DOHH2 (cell line): ENCODE results near the gene AKAP14.
A peak's percentile ranks its signal among the peaks of the same experiment; 100 is the strongest.
"Not testable (repeated sequence)": the region's sequence is repeated elsewhere in the genome, so short reads cannot be mapped to it uniquely, and the experiment has no call there.

ENCODE experiments used
- H3F3A ChIP-seq: fragments of 200-600 bp; sonication (generic), shearing (Covaris generic); 2 replicates; pipeline ENCODE4 v1.6.0; 2016; ENCODE audit warnings: antibody characterized with exemption, mild to moderate bottlenecking; ENCODE audit not compliant: control insufficient read depth, insufficient read depth
- H3K27ac ChIP-seq: fragments of 200-600 bp; sonication (generic); 2 replicates; pipeline ENCODE4 v1.5.1; 2014; ENCODE audit warnings: low read depth, mild to moderate bottlenecking, low read length, moderate library complexity
- H3K27me3 ChIP-seq: fragments of 200-600 bp; sonication (generic); 2 replicates; pipeline ENCODE4 v1.6.1; 2014; ENCODE audit warnings: mild to moderate bottlenecking, low read length, mixed read lengths; ENCODE audit not compliant: control insufficient read depth
- H3K36me3 ChIP-seq: fragments of 200-600 bp; sonication (generic); 2 replicates; pipeline ENCODE4 v1.6.1; 2014; ENCODE audit warnings: mild to moderate bottlenecking, low read length, moderate library complexity, mixed read lengths; ENCODE audit not compliant: control insufficient read depth
- H3K4me1 ChIP-seq: fragments of 200-600 bp; sonication (generic); 2 replicates; pipeline ENCODE4 v1.6.1; 2014; ENCODE audit warnings: mild to moderate bottlenecking, low read length, mixed read lengths; ENCODE audit not compliant: control insufficient read depth
- H3K4me2 ChIP-seq: fragments of 200-600 bp; sonication (generic); 2 replicates; pipeline ENCODE4 v1.6.0; 2014; ENCODE audit warnings: mild to moderate bottlenecking, low read length, moderate library complexity
- H3K4me3 ChIP-seq: fragments of 200-600 bp; sonication (generic); 2 replicates; pipeline ENCODE4 v1.5.1; 2014; ENCODE audit warnings: mild to moderate bottlenecking, low read length, mixed read lengths
- H3K79me2 ChIP-seq: fragments of 200-600 bp; sonication (generic); 2 replicates; pipeline ENCODE4 v1.6.1; 2014; ENCODE audit warnings: mild to moderate bottlenecking, low read length, mixed read lengths; ENCODE audit not compliant: control insufficient read depth
- H3K9me2 ChIP-seq: fragments of 200-600 bp; sonication (generic); replicated peaks from 2 replicates; pipeline ENCODE4 v1.6.1; 2014; ENCODE audit warnings: mild to moderate bottlenecking, low read length, mixed read lengths; ENCODE audit not compliant: control insufficient read depth
- H3K9me3 ChIP-seq: fragments of 200-600 bp; sonication (generic); 2 replicates; pipeline ENCODE4 v1.6.1; 2014; ENCODE audit warnings: antibody characterized with exemption, low read length, mixed read lengths; ENCODE audit not compliant: control insufficient read depth, insufficient read depth
- H4K20me1 ChIP-seq: fragments of 200-600 bp; sonication (generic); 2 replicates; pipeline ENCODE4 v1.6.0; 2014; ENCODE audit warnings: low read depth, mild to moderate bottlenecking, antibody characterized with exemption, low read length, moderate library complexity; ENCODE audit not compliant: control insufficient read depth, insufficient read depth
- EZH2phosphoT487 ChIP-seq: fragments of 200-600 bp; sonication (generic); IDR thresholded peaks from 2 replicates; pipeline ENCODE4 v1.6.1; 2017; ENCODE audit warnings: borderline replicate concordance, mild to moderate bottlenecking, antibody characterized with exemption, low read length, moderate library complexity, mixed read lengths
- TF ChIP-seq, protein P1 (sequence below): fragments of 200-600 bp; sonication (generic); IDR thresholded peaks from one replicate; pipeline ENCODE4 v1.5.1; 2014; ENCODE audit warnings: antibody characterized with exemption, mild to moderate bottlenecking, low read depth, low read length; ENCODE audit not compliant: poor library complexity, severe bottlenecking

The AKAP14 gene

GRCh38 chrX:119885554-119886428 is 9.9 kb upstream of the AKAP14 start:
- H3K36me3 ChIP-seq: no peaks in the 10 kb centered on the region
- no peak overlapping the region for H3K4me2 ChIP-seq
- TF ChIP-seq, protein P1, sequence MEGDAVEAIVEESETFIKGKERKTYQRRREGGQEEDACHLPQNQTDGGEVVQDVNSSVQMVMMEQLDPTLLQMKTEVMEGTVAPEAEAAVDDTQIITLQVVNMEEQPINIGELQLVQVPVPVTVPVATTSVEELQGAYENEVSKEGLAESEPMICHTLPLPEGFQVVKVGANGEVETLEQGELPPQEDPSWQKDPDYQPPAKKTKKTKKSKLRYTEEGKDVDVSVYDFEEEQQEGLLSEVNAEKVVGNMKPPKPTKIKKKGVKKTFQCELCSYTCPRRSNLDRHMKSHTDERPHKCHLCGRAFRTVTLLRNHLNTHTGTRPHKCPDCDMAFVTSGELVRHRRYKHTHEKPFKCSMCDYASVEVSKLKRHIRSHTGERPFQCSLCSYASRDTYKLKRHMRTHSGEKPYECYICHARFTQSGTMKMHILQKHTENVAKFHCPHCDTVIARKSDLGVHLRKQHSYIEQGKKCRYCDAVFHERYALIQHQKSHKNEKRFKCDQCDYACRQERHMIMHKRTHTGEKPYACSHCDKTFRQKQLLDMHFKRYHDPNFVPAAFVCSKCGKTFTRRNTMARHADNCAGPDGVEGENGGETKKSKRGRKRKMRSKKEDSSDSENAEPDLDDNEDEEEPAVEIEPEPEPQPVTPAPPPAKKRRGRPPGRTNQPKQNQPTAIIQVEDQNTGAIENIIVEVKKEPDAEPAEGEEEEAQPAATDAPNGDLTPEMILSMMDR: no peak
- no peak for TF ChIP-seq EZH2phosphoT487

DNA sequence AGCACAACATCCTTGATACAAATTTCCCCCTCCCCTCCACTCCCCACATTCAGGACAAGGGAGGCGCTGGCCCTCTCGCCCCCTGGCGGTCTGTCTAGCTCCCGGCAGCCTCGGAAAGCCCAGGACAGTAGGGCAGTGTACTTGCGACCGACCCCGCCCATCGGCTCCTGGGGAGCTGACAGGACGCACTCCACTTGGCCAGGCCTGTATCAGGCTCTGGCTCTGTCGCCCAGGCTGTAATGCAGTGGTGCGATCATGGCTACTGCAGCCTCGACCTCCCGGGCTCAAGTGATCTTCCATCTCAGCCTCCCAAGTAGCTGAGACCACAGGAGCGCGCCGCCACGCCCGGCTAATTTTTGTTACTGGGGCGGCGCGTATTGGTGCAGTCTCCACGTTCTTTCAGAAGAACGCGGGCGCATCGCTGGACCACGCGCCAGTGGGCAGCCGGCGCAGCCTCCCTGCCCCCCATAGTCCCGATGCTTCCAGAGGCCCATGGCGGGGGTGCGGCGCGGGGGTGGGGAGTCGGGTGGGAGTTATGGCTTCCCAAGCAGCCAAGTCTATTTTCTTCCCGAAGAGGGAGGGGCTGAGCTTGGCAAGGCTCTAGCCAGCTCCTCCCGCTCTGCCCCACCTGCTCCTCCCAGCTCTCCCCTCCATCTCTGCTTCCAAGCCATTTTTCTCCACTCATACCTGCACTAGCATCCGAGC is 7.8 kb upstream of the AKAP14 start:
- H3K9me3 ChIP-seq: no peaks in the 10 kb centered on the region
- no peaks in the 10 kb centered on the region for H3K27me3 ChIP-seq
- peak overlapping the region; percentile 67 for H3K4me3 ChIP-seq
- H4K20me1 ChIP-seq: no peaks in the 10 kb centered on the region
- no peaks in the 10 kb centered on the region for H3F3A ChIP-seq
- no peaks in the 10 kb centered on the region for H3K79me2 ChIP-seq
- no peaks in the 10 kb centered on the region for H3K36me3 ChIP-seq
- H3K4me2 ChIP-seq: peak overlapping the region; percentile 65
- no peak overlapping the region for H3K27ac ChIP-seq
- no peak for TF ChIP-seq EZH2phosphoT487
- TF ChIP-seq, protein P1: peak; percentile 63
- no peaks in the 10 kb centered on the region for H3K9me2 ChIP-seq
- peaks cover 6% of the 10 kb centered on the region for H3K4me1 ChIP-seq

More at GRCh38 chrX:119885554-119886428, 9.9 kb upstream of the AKAP14 start:
- H3K9me2 ChIP-seq: no peaks in the 10 kb centered on the region
- no peaks in the 10 kb centered on the region for H3K27me3 ChIP-seq
- H3K79me2 ChIP-seq: no peaks in the 10 kb centered on the region
- H3F3A ChIP-seq: no peaks in the 10 kb centered on the region
- no peaks in the 10 kb centered on the region for H4K20me1 ChIP-seq
- H3K4me3 ChIP-seq: no peak overlapping the region
- no peaks in the 10 kb centered on the region for H3K9me3 ChIP-seq
- H3K27ac ChIP-seq: no peak overlapping the region
- peaks cover 6% of the 10 kb centered on the region for H3K4me1 ChIP-seq

DNA sequence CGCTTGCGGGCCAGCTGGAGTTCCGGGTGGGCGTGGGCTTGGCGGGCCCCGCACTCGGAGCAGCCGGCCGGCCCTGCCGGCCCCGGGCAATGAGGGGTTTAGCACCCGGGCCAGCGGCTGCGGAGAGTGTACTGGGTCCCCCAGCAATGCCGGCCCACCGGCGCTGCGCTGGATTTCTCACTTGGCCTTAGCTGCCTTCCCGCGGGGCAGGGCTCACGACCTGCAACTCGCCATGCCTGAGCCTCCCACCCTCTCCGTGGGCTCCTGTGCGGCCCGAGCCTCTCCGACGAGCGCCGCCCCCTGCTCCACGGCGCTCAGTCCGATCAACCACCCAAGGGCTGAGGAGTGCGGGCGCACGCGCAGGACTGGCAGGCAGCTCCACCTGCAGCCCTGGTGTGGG is 5.1 kb upstream of the AKAP14 start:
- not testable (repeated sequence) for H3K27me3 ChIP-seq, H3K9me3 ChIP-seq, H3K4me1 ChIP-seq, H3K4me3 ChIP-seq, H4K20me1 ChIP-seq, H3K9me2 ChIP-seq, H3K36me3 ChIP-seq, H3K79me2 ChIP-seq, H3F3A ChIP-seq, H3K27ac ChIP-seq, H3K4me2 ChIP-seq

GRCh38 chrX:119891961-119892692 is 3.6 kb upstream of the AKAP14 start:
- not testable (repeated sequence) for H3K4me1 ChIP-seq, H3K36me3 ChIP-seq, H3K4me3 ChIP-seq, H4K20me1 ChIP-seq, H3K4me2 ChIP-seq, H3K27me3 ChIP-seq, H3K9me3 ChIP-seq, H3K27ac ChIP-seq, H3K79me2 ChIP-seq, H3F3A ChIP-seq, H3K9me2 ChIP-seq
